Esophagus (tissue), 2 donors: ENCODE data around the gene FKBP2. TPM values are rescaled to one million over a fixed set of nuclear protein-coding genes. Genes with fewer than 3 reads are reported as not detected.

Source experiments
- H3K27ac ChIP-seq, 2 donors: one replicate each; pipeline ENCODE4 v1.5.1; 2013; ENCODE audit warnings: low read depth in 2 of 2, mild to moderate bottlenecking in 2 of 2, inconsistent platforms in 1 of 2, low read length in 1 of 2, moderate library complexity in 1 of 2
- H3K27me3 ChIP-seq, 2 donors: one replicate each; pipeline ENCODE4 v1.6.1; 2013; ENCODE audit warnings: low read length in 2 of 2, control low read depth in 1 of 2, mild to moderate bottlenecking in 1 of 2; ENCODE audit not compliant: insufficient read depth in 2 of 2, control insufficient read depth in 1 of 2
- H3K36me3 ChIP-seq, 2 donors: one replicate each; pipeline ENCODE4 v1.6.1; 2013; ENCODE audit warnings: low read length in 1 of 2; ENCODE audit not compliant: control insufficient read depth in 2 of 2, insufficient read depth in 2 of 2
- H3K4me1 ChIP-seq, 2 donors: one replicate each; pipeline ENCODE4 v1.6.1; 2013; ENCODE audit warnings: low read length in 1 of 2; ENCODE audit not compliant: control insufficient read depth in 2 of 2, insufficient read depth in 2 of 2
- H3K4me3 ChIP-seq, 2 donors: one replicate each; pipeline ENCODE4 v1.5.1; 2013; ENCODE audit warnings: low read length in 2 of 2, mild to moderate bottlenecking in 2 of 2, low read depth in 1 of 2, moderate library complexity in 1 of 2
- H3K9me3 ChIP-seq, 2 donors: one replicate each; pipeline ENCODE4 v1.6.1; 2013; ENCODE audit warnings: mild to moderate bottlenecking in 2 of 2, low read depth in 1 of 2, low read length in 1 of 2, moderate library complexity in 1 of 2; ENCODE audit not compliant: control insufficient read depth in 2 of 2, insufficient read depth in 1 of 2
- WGBS, 2 donors: extraction: QIAGEN DNeasy Blood & Tissue Kit; methylation state at CpG; one replicate each; pipeline ENCODE4 v1.1.7; 2013; 5-methylcytosine and 5-hydroxymethylcytosine counted together
- polyA plus RNA-seq, 2 donors: library from polyadenylated mRNA; stranded (reverse); fragments of 200-250 nt; gene quantifications; one replicate each; pipeline ENCODE4 v1.2.3, GENCODE V29; 2013
- donor health status: healthy with polysubstance abuse.
- donor health status: Bipolar disorder and iron deficiency.

FKBP2 gene
- polyA plus RNA-seq, 2 donors: 119 to 202 TPM

- H3K27me3 ChIP-seq: peaks cover 0 to 21% of the 10 kb centered on the region in 2 donors
- WGBS, 2 donors: 90 to 91% methylated on average over 13 of the region's 13 CpGs
- H3K36me3 ChIP-seq: peaks cover 0 to 2% of the 10 kb centered on the region in 2 donors
- H3K27ac ChIP-seq: no peak overlapping the region
- H3K9me3 ChIP-seq: no peaks in the 10 kb centered on the region
- H3K4me1 ChIP-seq: peaks cover 11 to 19% of the 10 kb centered on the region in 2 donors
- H3K4me3 ChIP-seq: no peak overlapping the region
Observed at GRCh38 chr11:64289002-64289564, 48.2 kb downstream of the FKBP2 start.

- WGBS, 2 donors: 44 to 53% methylated on average over 8 to 10 of the region's 10 CpGs
- peaks cover 0 to 21% of the 10 kb centered on the region in 2 donors for H3K27me3 ChIP-seq
- no peak overlapping the region for H3K27ac ChIP-seq
- H3K36me3 ChIP-seq: peaks cover 0 to 2% of the 10 kb centered on the region in 2 donors
- no peak overlapping the region for H3K4me3 ChIP-seq
- no peaks in the 10 kb centered on the region for H3K9me3 ChIP-seq
- peaks cover 11 to 18% of the 10 kb centered on the region in 2 donors for H3K4me1 ChIP-seq
Observed at GRCh38 chr11:64290352-64291261, 49.7 kb downstream of the FKBP2 start.

GRCh38 chr11:64291262-64291751, 50.4 kb downstream of the FKBP2 start, which contains the start of gene KCNK4:
TSS of gene KCNK4 (plus strand) at chr11:64291302. CDS start at chr11:64293019, 1,717 bp downstream.
- peak within 1 kb of the TSS; percentile 19 to 48 for H3K4me3 ChIP-seq
- H3K27ac ChIP-seq: no peak within 1 kb of the TSS
- peaks cover 0 to 21% of the 10 kb centered on the region in 2 donors for H3K27me3 ChIP-seq
- no peaks in the 10 kb centered on the region for H3K9me3 ChIP-seq
- WGBS, 2 donors: 4 to 6% methylated on average over 22 to 45 of the region's 45 CpGs
- H3K36me3 ChIP-seq: peaks cover 0 to 2% of the 10 kb centered on the region in 2 donors
- peaks cover 8 to 13% of the 10 kb centered on the region in 2 donors for H3K4me1 ChIP-seq

- WGBS, 2 donors: 1% methylated on average over 49 to 96 of the region's 96 CpGs
- H3K4me1 ChIP-seq: peaks cover 5 to 7% of the 10 kb centered on the region in 2 donors
- peak overlapping the region; percentile 19 to 48 for H3K4me3 ChIP-seq
- H3K27me3 ChIP-seq: peaks cover 0 to 21% of the 10 kb centered on the region in 2 donors
- H3K36me3 ChIP-seq: peaks cover 0 to 2% of the 10 kb centered on the region in 2 donors
- H3K9me3 ChIP-seq: no peaks in the 10 kb centered on the region
- no peak overlapping the region for H3K27ac ChIP-seq
Observed at GRCh38 chr11:64291752-64292459, 51.0 kb downstream of the FKBP2 start.

- whole genome bisulfite sequencing, 2 donors: 33 to 44% methylated on average over 33 to 42 of the region's 42 CpGs
- peaks cover 0 to 2% of the 10 kb centered on the region in 2 donors for H3K36me3 ChIP-seq
- H3K27ac ChIP-seq: no peak overlapping the region
- H3K9me3 ChIP-seq: no peaks in the 10 kb centered on the region
- peaks cover 5 to 7% of the 10 kb centered on the region in 2 donors for H3K4me1 ChIP-seq
- peaks cover 0 to 21% of the 10 kb centered on the region in 2 donors for H3K27me3 ChIP-seq
- H3K4me3 ChIP-seq: peak overlapping the region in 1 of 2 donors; percentile 48
Observed at GRCh38 chr11:64292460-64293254, 51.8 kb downstream of the FKBP2 start.

Other genes with a start within 250 kb of the FKBP2 start
- under 1 TPM; 0.04 to 0.08 TPM for gene FLRT1, start 205.2 kb upstream of the FKBP2 start, polyA plus RNA-seq
- gene MACROD1, start 75.0 kb upstream of the FKBP2 start, polyA plus RNA-seq: 10 to 100 TPM; 25.6 to 75.6 TPM
- gene STIP1, start 54.9 kb upstream of the FKBP2 start, polyA plus RNA-seq: 10 to 100 TPM; 60.0 to 69.4 TPM
- gene FERMT3, start 34.4 kb upstream of the FKBP2 start, polyA plus RNA-seq: 1 to 10 TPM; 4.4 to 5.8 TPM
- 10 to 100 TPM; 44.9 to 61.1 TPM for gene TRPT1, start 14.9 kb upstream of the FKBP2 start, polyA plus RNA-seq
- gene NUDT22, start 14.8 kb upstream of the FKBP2 start, polyA plus RNA-seq: 10 to 100 TPM; 49.5 to 55.1 TPM
- gene DNAJC4, start 10.5 kb upstream of the FKBP2 start, polyA plus RNA-seq: 10 to 100 TPM; 31.2 to 53.7 TPM
- 10 to 100 TPM; 34.6 to 48.1 TPM for gene VEGFB, start 6.5 kb upstream of the FKBP2 start, polyA plus RNA-seq
- gene PPP1R14B, start 5.8 kb downstream of the FKBP2 start, polyA plus RNA-seq: 100 to 1,000 TPM; 211 to 349 TPM
- gene PLCB3, start 10.4 kb downstream of the FKBP2 start, polyA plus RNA-seq: 10 to 100 TPM; 24.6 to 37.4 TPM
- 10 to 100 TPM; 57.4 to 64.8 TPM for gene BAD, start 43.6 kb downstream of the FKBP2 start, polyA plus RNA-seq
- 10 to 100 TPM; 18.6 to 22.7 TPM for gene GPR137, start 44.8 kb downstream of the FKBP2 start, polyA plus RNA-seq
- gene KCNK4, start 50.2 kb downstream of the FKBP2 start, polyA plus RNA-seq: not detected
- under 1 TPM; 0.37 to 0.39 TPM for gene CATSPERZ, start 59.3 kb downstream of the FKBP2 start, polyA plus RNA-seq
- gene ESRRA, start 64.4 kb downstream of the FKBP2 start, polyA plus RNA-seq: 10 to 100 TPM; 63.7 to 85.4 TPM
- gene TRMT112, start 76.5 kb downstream of the FKBP2 start, polyA plus RNA-seq: 100 to 1,000 TPM; 201 to 211 TPM
- 100 to 1,000 TPM; 442 to 808 TPM for gene PRDX5, start 77.0 kb downstream of the FKBP2 start, polyA plus RNA-seq
- gene CCDC88B, start 99.1 kb downstream of the FKBP2 start, polyA plus RNA-seq: 10 to 100 TPM; 11.2 to 33.3 TPM
- 10 to 100 TPM; 28.5 to 31.2 TPM for gene RPS6KA4, start 118.1 kb downstream of the FKBP2 start, polyA plus RNA-seq